ENCODE data around the gene ZCCHC9.

GRCh38 chr5:81354093-81354492 lies 52.7 kb downstream of the ZCCHC9 start:
- TF ChIP-seq CTCF (IDR thresholded peaks at IDR 0.05) (no peak), POLR2A (IDR thresholded peaks at IDR 0.05) (no peak)

All from testis (tissue), 2 donors.